ENCODE data around the gene SLC35E2B. TPM values are rescaled to one million over a fixed set of nuclear protein-coding genes. Genes with fewer than 3 reads are reported as not detected.

The SLC35E2B gene
- total RNA-seq, 1 donor from 2014 or later, result 151 TPM

- H3K4me1 Mint-ChIP-seq (ENCODE audit: low read depth, unreplicated experiment), result peaks cover 2% of the 10 kb centered on the region
- no peak for TF ChIP-seq CTCF (IDR thresholded peaks at IDR 0.05; ENCODE audit: partially characterized antibody, unreplicated experiment)
- H3K9me3 Mint-ChIP-seq (ENCODE audit: unreplicated experiment), result peaks cover 11% of the 10 kb centered on the region
- H3K27me3 Mint-ChIP-seq (ENCODE audit: unreplicated experiment), result peaks cover 13% of the 10 kb centered on the region
- DNase-seq, result no peak
- peak overlapping the region; percentile 67 for H3K4me3 Mint-ChIP-seq (ENCODE audit: unreplicated experiment)
- H3K27ac Mint-ChIP-seq (ENCODE audit: unreplicated experiment), result peak overlapping the region; percentile 86
- no peaks in the 10 kb centered on the region for H3K36me3 Mint-ChIP-seq (ENCODE audit: unreplicated experiment)
Observed at GRCh38 chr1:1629430-1630190, 63.0 kb downstream of the SLC35E2B start.

- Mint-ChIP-seq H3K4me1 (ENCODE audit: low read depth, unreplicated experiment) (peaks cover 2% of the 10 kb centered on the region), H3K9me3 (ENCODE audit: unreplicated experiment) (peaks cover 11% of the 10 kb centered on the region), H3K36me3 (ENCODE audit: unreplicated experiment) (no peaks in the 10 kb centered on the region), H3K27me3 (ENCODE audit: unreplicated experiment) (peaks cover 16% of the 10 kb centered on the region), H3K4me3 (ENCODE audit: unreplicated experiment) (no peak overlapping the region), H3K27ac (ENCODE audit: unreplicated experiment) (no peak overlapping the region)
- peak; percentile 54 for DNase-seq
- TF ChIP-seq CTCF (IDR thresholded peaks at IDR 0.05; ENCODE audit: partially characterized antibody, unreplicated experiment), result no peak
Observed at GRCh38 chr1:1628754-1629429, 63.7 kb downstream of the SLC35E2B start.

DNA sequence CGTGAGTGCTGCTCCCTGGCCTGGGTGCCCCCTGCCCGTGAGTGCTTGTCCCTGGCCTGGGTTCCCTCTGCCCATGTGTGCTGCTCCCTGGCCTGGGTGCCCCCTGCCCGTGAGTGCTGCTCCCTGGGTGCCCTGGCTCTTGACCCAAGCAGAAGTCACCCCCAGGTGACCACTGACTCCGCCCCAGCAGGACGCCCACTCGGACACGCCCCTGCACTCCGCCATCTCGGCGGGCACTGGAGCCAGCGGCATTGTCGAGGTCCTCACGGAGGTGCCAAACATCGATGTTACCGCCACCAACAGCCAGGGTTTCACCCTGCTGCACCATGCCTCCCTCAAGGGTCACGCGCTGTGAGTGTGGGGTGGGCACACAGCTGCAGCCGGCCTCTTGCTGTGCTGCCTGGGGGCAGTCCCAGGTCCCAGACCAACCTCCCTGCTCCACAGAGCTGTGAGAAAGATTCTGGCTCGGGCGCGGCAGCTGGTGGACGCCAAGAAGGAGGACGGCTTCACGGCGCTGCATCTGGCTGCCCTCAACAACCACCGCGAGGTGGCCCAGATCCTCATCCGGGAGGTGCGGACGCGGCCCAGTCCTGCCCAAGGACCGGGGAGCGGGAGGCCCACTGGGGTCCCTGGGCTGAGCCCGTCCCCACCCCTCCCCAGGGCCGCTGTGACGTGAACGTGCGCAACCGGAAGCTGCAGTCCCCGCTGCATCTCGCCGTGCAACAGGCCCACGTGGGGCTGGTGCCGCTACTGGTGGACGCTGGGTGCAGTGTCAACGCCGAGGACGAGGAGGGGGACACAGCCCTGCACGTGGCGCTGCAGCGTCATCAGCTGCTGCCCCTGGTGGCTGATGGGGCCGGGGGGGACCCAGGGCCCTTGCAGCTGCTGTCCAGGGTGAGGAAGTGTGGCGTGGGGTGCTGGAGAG lies 64.5 kb downstream of the SLC35E2B start:
- Mint-ChIP-seq H3K27ac (ENCODE audit: unreplicated experiment) (no peak overlapping the region), H3K27me3 (ENCODE audit: unreplicated experiment) (peaks cover 16% of the 10 kb centered on the region), H3K9me3 (ENCODE audit: unreplicated experiment) (peaks cover 11% of the 10 kb centered on the region), H3K36me3 (ENCODE audit: unreplicated experiment) (no peaks in the 10 kb centered on the region), H3K4me3 (ENCODE audit: unreplicated experiment) (no peak overlapping the region), H3K4me1 (ENCODE audit: low read depth, unreplicated experiment) (peaks cover 2% of the 10 kb centered on the region)
- TF ChIP-seq CTCF (IDR thresholded peaks at IDR 0.05; ENCODE audit: partially characterized antibody, unreplicated experiment), result no peak
- peak; percentile 26 for DNase-seq

GRCh38 chr1:1627261-1627828 lies 65.2 kb downstream of the SLC35E2B start:
- no peaks in the 10 kb centered on the region for H3K36me3 Mint-ChIP-seq (ENCODE audit: unreplicated experiment)
- no peak for TF ChIP-seq CTCF (IDR thresholded peaks at IDR 0.05; ENCODE audit: partially characterized antibody, unreplicated experiment)
- H3K9me3 Mint-ChIP-seq (ENCODE audit: unreplicated experiment), result peaks cover 17% of the 10 kb centered on the region
- DNase-seq, result peak; percentile 32
- H3K27me3 Mint-ChIP-seq (ENCODE audit: unreplicated experiment), result peaks cover 21% of the 10 kb centered on the region
- peaks cover 7% of the 10 kb centered on the region for H3K4me1 Mint-ChIP-seq (ENCODE audit: low read depth, unreplicated experiment)
- no peak overlapping the region for H3K27ac Mint-ChIP-seq (ENCODE audit: unreplicated experiment)
- H3K4me3 Mint-ChIP-seq (ENCODE audit: unreplicated experiment), result no peak overlapping the region
